ENCODE measurements around the gene KRTAP19-6. TPM values are rescaled to one million over a fixed set of nuclear protein-coding genes. Genes with fewer than 3 reads are reported as not detected.
"Not testable (repeated sequence)": the region's sequence is repeated elsewhere in the genome, so short reads cannot be mapped to it uniquely, and the experiment has no call there.

KRTAP19-6 gene
- total and polyA plus RNA-seq, 10 donors = not detected

DNA sequence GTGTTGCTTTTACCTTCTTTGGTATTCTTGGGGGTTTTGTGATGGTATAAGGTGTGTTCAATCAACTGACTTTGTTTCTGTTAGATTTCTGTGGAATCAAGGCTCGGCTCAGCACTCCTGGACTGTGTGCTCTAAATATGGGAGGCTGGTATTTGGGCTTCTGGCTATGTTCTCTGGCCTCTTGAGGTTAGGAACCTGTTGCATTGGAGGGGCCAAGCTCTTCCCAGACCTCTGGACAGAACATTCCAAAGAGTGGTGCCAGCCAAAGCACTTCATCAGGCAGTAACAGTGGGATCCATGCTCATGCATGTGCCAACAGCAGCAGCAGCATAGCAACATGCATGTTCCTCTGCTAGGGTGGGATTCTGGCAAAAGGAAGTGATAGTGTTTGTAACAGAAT, 11.1 kb upstream of the KRTAP19-6 start:
- Histone ChIP-seq H3K4me3 (no peak overlapping the region), H3K4me1 (no peaks in the 10 kb centered on the region), H3K9me3 (peaks cover 0 to 14% (median 7%) of the 10 kb centered on the region in 8 donors), H3K27me3 (replicated peaks in 1 of 7) (no peaks in the 10 kb centered on the region), H3K36me3 (no peaks in the 10 kb centered on the region), H3K27ac (no peak overlapping the region)
- intact Hi-C loops (cut with DNase I; ENCODE audit: low total_unique reads) = no loop called here
- no peak for DNase-seq
- 43 to 68% (median 63%) methylated on average over 1 of the region's 1 CpG for WGBS, 5 donors
- TF ChIP-seq POLR2AphosphoS5 (IDR thresholded peaks at IDR 0.05) (no peak), POLR2A (IDR thresholded peaks at IDR 0.05) (no peak)
- TF ChIP-seq, protein P1, sequence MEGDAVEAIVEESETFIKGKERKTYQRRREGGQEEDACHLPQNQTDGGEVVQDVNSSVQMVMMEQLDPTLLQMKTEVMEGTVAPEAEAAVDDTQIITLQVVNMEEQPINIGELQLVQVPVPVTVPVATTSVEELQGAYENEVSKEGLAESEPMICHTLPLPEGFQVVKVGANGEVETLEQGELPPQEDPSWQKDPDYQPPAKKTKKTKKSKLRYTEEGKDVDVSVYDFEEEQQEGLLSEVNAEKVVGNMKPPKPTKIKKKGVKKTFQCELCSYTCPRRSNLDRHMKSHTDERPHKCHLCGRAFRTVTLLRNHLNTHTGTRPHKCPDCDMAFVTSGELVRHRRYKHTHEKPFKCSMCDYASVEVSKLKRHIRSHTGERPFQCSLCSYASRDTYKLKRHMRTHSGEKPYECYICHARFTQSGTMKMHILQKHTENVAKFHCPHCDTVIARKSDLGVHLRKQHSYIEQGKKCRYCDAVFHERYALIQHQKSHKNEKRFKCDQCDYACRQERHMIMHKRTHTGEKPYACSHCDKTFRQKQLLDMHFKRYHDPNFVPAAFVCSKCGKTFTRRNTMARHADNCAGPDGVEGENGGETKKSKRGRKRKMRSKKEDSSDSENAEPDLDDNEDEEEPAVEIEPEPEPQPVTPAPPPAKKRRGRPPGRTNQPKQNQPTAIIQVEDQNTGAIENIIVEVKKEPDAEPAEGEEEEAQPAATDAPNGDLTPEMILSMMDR (IDR thresholded peaks at IDR 0.05 in 8 of 11, conservative IDR thresholded peaks at IDR 0.05 in 3 of 11) = no peak

DNA sequence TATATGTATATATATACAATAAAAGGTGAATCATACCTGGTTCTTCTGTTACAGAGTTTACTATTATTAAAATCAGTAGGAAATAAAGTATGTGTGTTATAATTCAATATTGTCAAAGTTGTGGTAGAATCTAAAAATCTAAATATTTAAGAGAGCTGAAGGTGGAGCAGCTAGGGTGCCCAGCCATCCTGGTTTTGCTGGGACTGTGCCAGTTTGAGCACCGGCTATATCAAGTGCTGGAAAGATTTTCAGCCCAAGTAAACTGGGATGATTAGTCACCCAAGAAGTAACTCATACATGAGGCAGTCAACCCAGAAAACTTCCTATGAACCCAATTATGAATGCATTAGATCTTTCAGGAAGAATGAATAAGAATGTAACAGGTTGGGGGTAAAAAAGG, 22.8 kb downstream of the KRTAP19-6 start:
- DNase-seq = no peak
- WGBS, 5 donors = 87 to 100% (median 93%) methylated on average over 1 of the region's 1 CpG
- Histone ChIP-seq H3K9me3 (peaks cover 0 to 6% (median 0%) of the 10 kb centered on the region in 8 donors), H3K4me1 (no peaks in the 10 kb centered on the region), H3K4me3 (no peak overlapping the region), H3K27me3 (replicated peaks in 1 of 7) (no peaks in the 10 kb centered on the region), H3K27ac (no peak overlapping the region), H3K36me3 (no peaks in the 10 kb centered on the region)
- intact Hi-C loops (cut with DNase I; ENCODE audit: low total_unique reads) = no loop called here
- TF ChIP-seq POLR2A (IDR thresholded peaks at IDR 0.05) (no peak), POLR2AphosphoS5 (IDR thresholded peaks at IDR 0.05) (no peak)
- TF ChIP-seq, protein P1 (IDR thresholded peaks at IDR 0.05 in 8 of 11, conservative IDR thresholded peaks at IDR 0.05 in 3 of 11) = no peak

DNA sequence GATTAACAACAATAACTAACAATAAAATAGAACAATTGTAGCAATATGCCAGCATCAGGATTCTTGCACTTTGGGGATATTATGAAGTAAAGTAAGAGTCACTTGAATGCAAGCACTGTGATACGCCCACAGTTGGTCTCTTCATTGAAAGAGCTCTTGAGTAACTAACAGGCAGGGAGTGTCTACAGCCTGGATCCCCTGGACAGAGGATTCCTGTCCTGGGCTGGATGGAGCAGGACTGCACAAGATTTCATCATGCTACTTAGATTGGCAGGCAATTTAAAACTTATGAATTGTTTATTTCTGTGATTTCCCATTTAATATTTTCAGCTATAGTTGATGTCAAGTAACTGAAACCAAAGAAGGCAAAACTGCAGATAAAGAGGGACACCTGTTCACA, 26.0 kb downstream of the KRTAP19-6 start:
- no peaks in the 10 kb centered on the region for H3K4me1 ChIP-seq
- no peaks in the 10 kb centered on the region for H3K36me3 ChIP-seq
- H3K9me3 ChIP-seq = peaks cover 0 to 6% (median 0%) of the 10 kb centered on the region in 8 donors
- H3K27me3 ChIP-seq (replicated peaks in 1 of 7) = no peaks in the 10 kb centered on the region
- TF ChIP-seq POLR2A (IDR thresholded peaks at IDR 0.05) = no peak
- TF ChIP-seq POLR2AphosphoS5 (IDR thresholded peaks at IDR 0.05) = no peak
- TF ChIP-seq, protein P1 (IDR thresholded peaks at IDR 0.05 in 8 of 11, conservative IDR thresholded peaks at IDR 0.05 in 3 of 11) = no peak
- WGBS, 5 donors = 83 to 88% (median 87%) methylated on average over 1 of the region's 1 CpG
- no peak overlapping the region for H3K4me3 ChIP-seq
- H3K27ac ChIP-seq = no peak overlapping the region
- intact Hi-C loops (cut with DNase I; ENCODE audit: low total_unique reads) = no loop called here
- DNase-seq = no peak

DNA sequence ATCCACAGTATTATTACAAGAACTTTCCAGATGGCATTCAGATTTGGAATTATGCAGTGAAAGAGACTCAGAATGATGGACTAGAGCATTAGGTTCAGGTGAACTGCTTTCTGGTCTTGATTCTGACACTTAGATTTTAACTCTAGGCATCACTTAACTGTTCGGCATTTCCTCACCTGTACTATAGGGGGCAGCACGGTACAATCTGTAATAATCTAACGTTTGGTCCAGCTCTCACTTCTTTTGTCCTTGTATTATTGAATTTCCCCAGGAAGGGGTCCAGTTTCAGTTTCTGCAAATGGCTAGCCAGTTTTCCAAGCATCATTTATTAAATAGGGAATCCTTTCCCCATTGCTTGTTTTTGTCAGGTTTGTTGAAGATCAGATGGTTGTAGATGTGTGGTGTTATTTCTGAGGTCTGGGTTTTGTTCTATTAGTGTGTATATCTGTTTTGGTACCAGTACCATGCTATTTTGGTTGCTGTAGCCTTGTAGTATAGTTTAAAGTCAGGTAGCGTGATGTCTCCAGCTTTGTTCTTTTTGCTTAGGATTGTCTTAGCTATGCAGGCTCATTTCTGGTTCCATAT, 36.0 kb downstream of the KRTAP19-6 start:
- WGBS, 5 donors = 27 to 35% (median 27%) methylated on average over 4 of the region's 4 CpGs
- H3K4me3 ChIP-seq; H3K4me1 ChIP-seq; H3K27ac ChIP-seq; H3K36me3 ChIP-seq; DNase-seq; H3K27me3 ChIP-seq (replicated peaks in 1 of 7); H3K9me3 ChIP-seq; intact Hi-C loops (cut with DNase I; ENCODE audit: low total_unique reads): not testable (repeated sequence)
- TF ChIP-seq, protein P1 (IDR thresholded peaks at IDR 0.05 in 8 of 11, conservative IDR thresholded peaks at IDR 0.05 in 3 of 11) = peak in 1 of 11 experiments; percentile 19

All from spleen (tissue), 11 donors.